HCT116 (cell line): ENCODE data around the gene GOLGA6L7. TPM values are rescaled to one million over a fixed set of nuclear protein-coding genes. Genes with fewer than 3 reads are reported as not detected.

Experiments used
- ATAC-seq: fragments of 200-7000 bp; cut with Tn5 transposase; 2 replicates; pipeline ENCODE4 v1.9.1; 2020; ENCODE audit warnings: mild to moderate bottlenecking, moderate library complexity
- BruUV-seq: library from RNA; stranded (reverse); fragments of 400-500 nt; replicated peaks from 2 replicates; lab custom pipeline; 2021; lab: Mats Ljungman, UMichigan
- CTCF ChIA-PET: fragments of 300-600 bp; sonication (Branson Sonifier 250); formaldehyde crosslinking; loops from one replicate; lab custom pipeline; 2021; ENCODE audit warnings: antibody characterized with exemption; lab: Charles Lee
- POLR2A ChIA-PET: fragments of 300-600, 350-600 bp; sonication (Branson Sonifier 250); formaldehyde crosslinking; loops from one replicate; lab custom pipeline; 2021; ENCODE audit warnings: antibody characterized with exemption; lab: Charles Lee
- RAD21 ChIA-PET, 2 experiments: fragments of 300-600 bp; sonication (Branson Sonifier 250); formaldehyde crosslinking; loops; one replicate each; lab custom pipeline; 2023; ENCODE audit warnings: low total read pairs in 2 of 2; ENCODE audit not compliant: uncharacterized antibody in 2 of 2, unreplicated experiment in 2 of 2, low non-redundant PET in 1 of 2; lab: Charles Lee
- DNase-seq: peaks from one replicate; pipeline ENCODE4 v3.0.0-alpha.2; 2010; ENCODE audit warnings: low read depth, low spot score
- H2AFZ ChIP-seq: fragments of 200-600 bp; shearing (Covaris generic), sonication (generic); 2 replicates; pipeline ENCODE4 v1.6.1; 2017; ENCODE audit warnings: low read depth, mixed run types, mixed read lengths, antibody characterized with exemption, low read length; ENCODE audit not compliant: poor library complexity, severe bottlenecking
- H3K27ac ChIP-seq: 2 replicates; pipeline ENCODE4 v1.5.1; 2012; ENCODE audit warnings: low read depth, low read length
- H3K27me3 ChIP-seq: fragments of 200-600 bp; sonication (generic); 2 replicates; pipeline ENCODE4 v1.6.1; 2016; ENCODE audit warnings: mixed run types, low read length, mixed read lengths; ENCODE audit not compliant: insufficient read depth
- H3K36me3 ChIP-seq, 2 experiments: fragments of 200-500 bp in 1 of 2; fragments of 200-600 bp in 1 of 2; sonication (Bioruptor generic) in 1 of 2; sonication (generic) in 1 of 2; 2 replicates each; pipeline versions ENCODE4 v1.5.1 to v1.6.1; 2014 to 2016; ENCODE audit warnings: low read length in 2 of 2, inconsistent platforms in 1 of 2, mixed read lengths in 1 of 2, mixed run types in 1 of 2; ENCODE audit not compliant: insufficient read depth in 2 of 2, control insufficient read depth in 1 of 2
- H3K4me1 ChIP-seq, 2 experiments: fragments of 200-600 bp in 1 of 2; sonication (generic) in 1 of 2; 2 replicates each; pipeline versions ENCODE4 v1.5.1 to v1.6.1; 2012 to 2017; ENCODE audit warnings: low read length in 2 of 2, inconsistent platforms in 1 of 2, mild to moderate bottlenecking in 1 of 2, mixed read lengths in 1 of 2, mixed run types in 1 of 2, moderate library complexity in 1 of 2; ENCODE audit not compliant: insufficient read depth in 2 of 2, control insufficient read depth in 1 of 2
- H3K4me2 ChIP-seq: fragments of 200-600 bp; sonication (generic); 2 replicates; pipeline ENCODE4 v1.6.1; 2017; ENCODE audit warnings: mixed run types, low read length, mixed read lengths
- H3K4me3 ChIP-seq, 2 experiments: fragments of 200-600 bp in 1 of 2; sonication (generic) in 1 of 2; replicated peaks in 1 of 2; 2 replicates each; pipeline ENCODE4 v1.5.1; 2011 to 2016; ENCODE audit warnings: low read length in 2 of 2, control low read depth in 1 of 2, low read depth in 1 of 2, mild to moderate bottlenecking in 1 of 2, mixed read lengths in 1 of 2, mixed run types in 1 of 2
- H3K79me2 ChIP-seq: fragments of 200-600 bp; sonication (generic); 2 replicates; pipeline ENCODE4 v1.6.1; 2017; ENCODE audit warnings: mild to moderate bottlenecking, mixed run types, low read length, moderate library complexity, mixed read lengths; ENCODE audit not compliant: insufficient read depth
- H3K9ac ChIP-seq: fragments of 200-600 bp; sonication (generic); 2 replicates; pipeline ENCODE4 v1.6.1; 2016; ENCODE audit warnings: low read length, mixed read lengths
- H3K9me2 ChIP-seq: fragments of 200-600 bp; sonication (generic), shearing (Covaris generic); 2 replicates; pipeline ENCODE4 v1.6.1; 2017; ENCODE audit warnings: mixed run types, mild to moderate bottlenecking, moderate library complexity; ENCODE audit not compliant: insufficient read depth
- H3K9me3 ChIP-seq, 2 experiments: fragments of 200-500 bp in 1 of 2; fragments of 200-600 bp in 1 of 2; sonication (Bioruptor generic) in 1 of 2; sonication (generic) in 1 of 2; 2 replicates each; pipeline ENCODE4 v1.6.1; 2014 to 2017; ENCODE audit warnings: low read length in 2 of 2, mixed read lengths in 2 of 2, inconsistent platforms in 1 of 2, low read depth in 1 of 2, mild to moderate bottlenecking in 1 of 2, mixed run types in 1 of 2, moderate library complexity in 1 of 2; ENCODE audit not compliant: control insufficient read depth in 1 of 2, insufficient read depth in 1 of 2
- H4K20me1 ChIP-seq: fragments of 200-600 bp; sonication (generic), shearing (Covaris generic); 2 replicates; pipeline ENCODE4 v1.6.1; 2017; ENCODE audit warnings: mixed run types, mild to moderate bottlenecking, moderate library complexity; ENCODE audit not compliant: insufficient read depth
- CBX3 ChIP-seq: IDR thresholded peaks from 2 replicates; pipeline ENCODE4 v1.6.1; 2012; ENCODE audit warnings: low read depth
- CEBPB ChIP-seq: IDR thresholded peaks from 2 replicates; pipeline ENCODE4 v1.6.1; 2012; ENCODE audit warnings: low read depth
- EGR1 ChIP-seq: IDR thresholded peaks from 2 replicates; pipeline ENCODE4 v1.6.1; 2012; ENCODE audit warnings: low read depth
- FOSL1 ChIP-seq: IDR thresholded peaks from 2 replicates; pipeline ENCODE4 v1.6.1; 2012; ENCODE audit warnings: low read depth
- RAD21 ChIP-seq: IDR thresholded peaks from 2 replicates; pipeline ENCODE4 v1.6.1; 2012; ENCODE audit warnings: low read depth, mild to moderate bottlenecking
- SIN3A ChIP-seq: IDR thresholded peaks from 2 replicates; pipeline ENCODE4 v1.6.1; 2012; ENCODE audit warnings: low read depth
- TCF7L2 ChIP-seq: IDR thresholded peaks from 2 replicates; pipeline ENCODE4 v1.7.0; 2011; ENCODE audit warnings: borderline replicate concordance, inconsistent platforms; ENCODE audit not compliant: insufficient read depth, insufficient read length; ENCODE audit errors: extremely low read depth
- YY1 ChIP-seq: IDR thresholded peaks from 2 replicates; pipeline ENCODE4 v1.6.1; 2011; ENCODE audit warnings: low read length, low read depth, moderate library complexity, mild to moderate bottlenecking; ENCODE audit not compliant: insufficient replicate concordance; ENCODE audit errors: extremely low read depth
- ZFX ChIP-seq: fragments of 450-650 bp; IDR thresholded peaks from 2 replicates; pipeline ENCODE4 v1.6.1; 2017
- ZNF274 ChIP-seq: fragments of 200-500 bp; sonication (Bioruptor generic); IDR thresholded peaks from 2 replicates; pipeline ENCODE4 v1.6.1; 2014; ENCODE audit warnings: mild to moderate bottlenecking, low read depth, low read length, inconsistent platforms
- intact Hi-C: fragments of 100-400 bp; cut with micrococcal nuclease; formaldehyde crosslinking; loops from 2 replicates; pipeline ENCODE4 v1.10.0; 2022
- total RNA-seq: library from RNA; stranded (reverse); gene quantifications from one replicate; pipeline ENCODE4 v1.2.1, GENCODE V29; 2021; ENCODE audit not compliant: unreplicated experiment
- TF ChIP-seq, protein P1 (sequence below): IDR thresholded peaks from 2 replicates; pipeline ENCODE4 v1.6.1; 2012
- TF ChIP-seq, protein P2 (sequence below): IDR thresholded peaks from 2 replicates; pipeline ENCODE4 v1.6.1; 2012; ENCODE audit warnings: low read depth
- TF ChIP-seq, protein P3 (sequence below), 3 experiments: fragments of 200-600 bp in 1 of 3; sonication (generic) in 1 of 3; IDR thresholded peaks in 2 of 3; conservative IDR thresholded peaks in 1 of 3; 2 replicates each; pipeline ENCODE4 v1.5.1; 2012 to 2017; ENCODE audit warnings: low read depth in 2 of 3, low read length in 2 of 3, antibody characterized with exemption in 1 of 3, borderline replicate concordance in 1 of 3, control low read depth in 1 of 3, mild to moderate bottlenecking in 1 of 3, mixed read lengths in 1 of 3, mixed run types in 1 of 3, moderate library complexity in 1 of 3; ENCODE audit not compliant: insufficient read depth in 1 of 3

The GOLGA6L7 gene
- total RNA-seq, 1 experiment from 2014 or later, result not detected

DNA sequence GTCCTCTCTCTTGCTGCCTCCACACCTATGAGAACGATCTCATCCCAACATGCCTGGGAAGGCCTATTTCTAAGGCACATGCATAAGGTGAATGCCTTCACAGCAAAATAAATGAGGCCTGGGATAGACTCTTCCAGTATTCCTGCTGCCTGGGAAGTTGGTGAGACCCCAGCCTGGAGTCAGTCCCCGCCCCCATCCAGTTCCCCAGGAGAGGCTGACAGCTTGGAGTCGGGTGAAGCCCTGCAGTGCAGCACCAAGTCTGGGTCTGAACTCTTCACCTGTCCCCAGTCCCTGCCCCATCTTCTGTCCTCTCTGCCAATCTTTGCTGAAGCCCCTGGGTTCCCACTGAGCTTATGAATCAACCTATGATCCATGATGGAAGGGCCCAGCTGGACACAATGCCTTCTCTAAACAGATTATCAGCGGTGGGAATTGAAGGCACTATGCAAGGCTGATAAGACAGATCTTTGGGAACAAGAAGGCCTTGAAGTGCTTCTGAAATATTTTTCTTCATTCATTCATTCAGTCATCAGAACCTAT is 27.1 kb upstream of the GOLGA6L7 start:
- POLR2A ChIA-PET, result interaction anchor here (0.5 kb wide), 1 partner anchor 22 kb away, joined by 3 read pairs; no protein-coding TSS in a partner anchor
- no TSS peak for BruUV-seq

More for the DNA sequence above, 27.1 kb upstream of the GOLGA6L7 start:
- TF ChIP-seq, protein P1, sequence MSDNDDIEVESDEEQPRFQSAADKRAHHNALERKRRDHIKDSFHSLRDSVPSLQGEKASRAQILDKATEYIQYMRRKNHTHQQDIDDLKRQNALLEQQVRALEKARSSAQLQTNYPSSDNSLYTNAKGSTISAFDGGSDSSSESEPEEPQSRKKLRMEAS, result no peak
- TF ChIP-seq CEBPB (no peak), CBX3 (no peak), ZFX (no peak), RAD21 (no peak), ZNF274 (no peak), FOSL1 (no peak), SIN3A (no peak), TCF7L2 (no peak), EGR1 (no peak), YY1 (no peak)
- TF ChIP-seq, protein P2, sequence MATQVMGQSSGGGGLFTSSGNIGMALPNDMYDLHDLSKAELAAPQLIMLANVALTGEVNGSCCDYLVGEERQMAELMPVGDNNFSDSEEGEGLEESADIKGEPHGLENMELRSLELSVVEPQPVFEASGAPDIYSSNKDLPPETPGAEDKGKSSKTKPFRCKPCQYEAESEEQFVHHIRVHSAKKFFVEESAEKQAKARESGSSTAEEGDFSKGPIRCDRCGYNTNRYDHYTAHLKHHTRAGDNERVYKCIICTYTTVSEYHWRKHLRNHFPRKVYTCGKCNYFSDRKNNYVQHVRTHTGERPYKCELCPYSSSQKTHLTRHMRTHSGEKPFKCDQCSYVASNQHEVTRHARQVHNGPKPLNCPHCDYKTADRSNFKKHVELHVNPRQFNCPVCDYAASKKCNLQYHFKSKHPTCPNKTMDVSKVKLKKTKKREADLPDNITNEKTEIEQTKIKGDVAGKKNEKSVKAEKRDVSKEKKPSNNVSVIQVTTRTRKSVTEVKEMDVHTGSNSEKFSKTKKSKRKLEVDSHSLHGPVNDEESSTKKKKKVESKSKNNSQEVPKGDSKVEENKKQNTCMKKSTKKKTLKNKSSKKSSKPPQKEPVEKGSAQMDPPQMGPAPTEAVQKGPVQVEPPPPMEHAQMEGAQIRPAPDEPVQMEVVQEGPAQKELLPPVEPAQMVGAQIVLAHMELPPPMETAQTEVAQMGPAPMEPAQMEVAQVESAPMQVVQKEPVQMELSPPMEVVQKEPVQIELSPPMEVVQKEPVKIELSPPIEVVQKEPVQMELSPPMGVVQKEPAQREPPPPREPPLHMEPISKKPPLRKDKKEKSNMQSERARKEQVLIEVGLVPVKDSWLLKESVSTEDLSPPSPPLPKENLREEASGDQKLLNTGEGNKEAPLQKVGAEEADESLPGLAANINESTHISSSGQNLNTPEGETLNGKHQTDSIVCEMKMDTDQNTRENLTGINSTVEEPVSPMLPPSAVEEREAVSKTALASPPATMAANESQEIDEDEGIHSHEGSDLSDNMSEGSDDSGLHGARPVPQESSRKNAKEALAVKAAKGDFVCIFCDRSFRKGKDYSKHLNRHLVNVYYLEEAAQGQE, result no peak
- TF ChIP-seq, protein P3, sequence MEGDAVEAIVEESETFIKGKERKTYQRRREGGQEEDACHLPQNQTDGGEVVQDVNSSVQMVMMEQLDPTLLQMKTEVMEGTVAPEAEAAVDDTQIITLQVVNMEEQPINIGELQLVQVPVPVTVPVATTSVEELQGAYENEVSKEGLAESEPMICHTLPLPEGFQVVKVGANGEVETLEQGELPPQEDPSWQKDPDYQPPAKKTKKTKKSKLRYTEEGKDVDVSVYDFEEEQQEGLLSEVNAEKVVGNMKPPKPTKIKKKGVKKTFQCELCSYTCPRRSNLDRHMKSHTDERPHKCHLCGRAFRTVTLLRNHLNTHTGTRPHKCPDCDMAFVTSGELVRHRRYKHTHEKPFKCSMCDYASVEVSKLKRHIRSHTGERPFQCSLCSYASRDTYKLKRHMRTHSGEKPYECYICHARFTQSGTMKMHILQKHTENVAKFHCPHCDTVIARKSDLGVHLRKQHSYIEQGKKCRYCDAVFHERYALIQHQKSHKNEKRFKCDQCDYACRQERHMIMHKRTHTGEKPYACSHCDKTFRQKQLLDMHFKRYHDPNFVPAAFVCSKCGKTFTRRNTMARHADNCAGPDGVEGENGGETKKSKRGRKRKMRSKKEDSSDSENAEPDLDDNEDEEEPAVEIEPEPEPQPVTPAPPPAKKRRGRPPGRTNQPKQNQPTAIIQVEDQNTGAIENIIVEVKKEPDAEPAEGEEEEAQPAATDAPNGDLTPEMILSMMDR (IDR thresholded peaks at IDR 0.05 in 2 of 3, conservative IDR thresholded peaks at IDR 0.05 in 1 of 3; ENCODE audit: borderline replicate concordance in 1 of 3, insufficient read depth in 1 of 3, low read depth in 2 of 3, low read length in 2 of 3), result no peak
- no peaks in the 10 kb centered on the region for H3K9me3 ChIP-seq
- no peaks in the 10 kb centered on the region for H3K36me3 ChIP-seq
- DNase-seq (no peak), ATAC-seq (no peak)
- H4K20me1 ChIP-seq, result no peaks in the 10 kb centered on the region
- no peak overlapping the region for H3K9ac ChIP-seq
- ChIA-PET CTCF (no interaction called here), RAD21 (no interaction called here)
- H3K79me2 ChIP-seq, result no peaks in the 10 kb centered on the region
- H3K4me1 ChIP-seq, result no peaks in the 10 kb centered on the region
- H3K4me3 ChIP-seq, result no peak overlapping the region
- no peaks in the 10 kb centered on the region for H3K27me3 ChIP-seq
- H3K9me2 ChIP-seq, result no peaks in the 10 kb centered on the region
- no peak overlapping the region for H3K4me2 ChIP-seq
- no peak overlapping the region for H2AFZ ChIP-seq
- intact Hi-C loops, result no loop called here
- no peak overlapping the region for H3K27ac ChIP-seq
